ENCODE data around the gene MUC21. TPM values are rescaled to one million over a fixed set of nuclear protein-coding genes. Genes with fewer than 3 reads are reported as not detected.

Gene MUC21
- total RNA-seq, 2 donors from 2014 or later, result not detected

GRCh38 chr6:31038559-31038958, 55.0 kb downstream of the MUC21 start:
- no peak for TF ChIP-seq CTCF (IDR thresholded peaks at IDR 0.05)
- Histone ChIP-seq H3K27ac (no peak overlapping the region), H3K36me3 (no peaks in the 10 kb centered on the region), H3K27me3 (no peaks in the 10 kb centered on the region), H3K4me3 (no peak overlapping the region), H3K4me1 (no peaks in the 10 kb centered on the region), H3K9me3 (no peaks in the 10 kb centered on the region)
- no peak for DNase-seq (ENCODE audit: low spot score)

Other genes starting within 250 kb of the MUC21 start
- gene FLOT1, start 241.0 kb upstream of the MUC21 start, total RNA-seq, result 100 to 1,000 TPM; 157 to 167 TPM
- 100 to 1,000 TPM in 1 of 2 donors, 10 to 100 TPM in 1; 43.6 to 144 TPM for gene IER3, start 239.2 kb upstream of the MUC21 start, total RNA-seq
- 100 to 1,000 TPM in 1 of 2 donors, 10 to 100 TPM in 1; 61.7 to 106 TPM for gene DDR1, start 99.2 kb upstream of the MUC21 start, total RNA-seq
- gene GTF2H4, start 75.5 kb upstream of the MUC21 start, total RNA-seq, result 1 to 10 TPM; 3.6 to 4.0 TPM
- gene VARS2, start 69.5 kb upstream of the MUC21 start, total RNA-seq, result 10 to 100 TPM; 12.1 to 13.6 TPM
- gene SFTA2, start 51.5 kb upstream of the MUC21 start, total RNA-seq, result not detected
- gene MUCL3, start 42.7 kb upstream of the MUC21 start, total RNA-seq, result not detected
- not detected for gene MUC22, start 26.8 kb downstream of the MUC21 start, total RNA-seq
- not detected for gene C6orf15, start 128.9 kb downstream of the MUC21 start, total RNA-seq
- gene PSORS1C1, start 131.1 kb downstream of the MUC21 start, total RNA-seq, result 1 to 10 TPM in 1 of 2 donors, under 1 TPM in 1; 0.33 to 1.5 TPM
- gene CDSN, start 136.7 kb downstream of the MUC21 start, total RNA-seq, result not detected
- not detected for gene PSORS1C2, start 155.3 kb downstream of the MUC21 start, total RNA-seq
- gene CCHCR1, start 174.1 kb downstream of the MUC21 start, total RNA-seq, result 1 to 10 TPM; 7.6 to 9.1 TPM
- gene TCF19, start 174.9 kb downstream of the MUC21 start, total RNA-seq, result 1 to 10 TPM; 1.5 to 1.6 TPM
- not detected for gene POU5F1, start 187.0 kb downstream of the MUC21 start, total RNA-seq

All from right atrium auricular region (tissue), 2 donors.